ENCODE measurements around the gene LCE7A. TPM values are rescaled to one million over a fixed set of nuclear protein-coding genes. Genes with fewer than 3 reads are reported as not detected.

The LCE7A gene
- polyA plus RNA-seq, 1 donor from 2014 or later, result not detected

DNA sequence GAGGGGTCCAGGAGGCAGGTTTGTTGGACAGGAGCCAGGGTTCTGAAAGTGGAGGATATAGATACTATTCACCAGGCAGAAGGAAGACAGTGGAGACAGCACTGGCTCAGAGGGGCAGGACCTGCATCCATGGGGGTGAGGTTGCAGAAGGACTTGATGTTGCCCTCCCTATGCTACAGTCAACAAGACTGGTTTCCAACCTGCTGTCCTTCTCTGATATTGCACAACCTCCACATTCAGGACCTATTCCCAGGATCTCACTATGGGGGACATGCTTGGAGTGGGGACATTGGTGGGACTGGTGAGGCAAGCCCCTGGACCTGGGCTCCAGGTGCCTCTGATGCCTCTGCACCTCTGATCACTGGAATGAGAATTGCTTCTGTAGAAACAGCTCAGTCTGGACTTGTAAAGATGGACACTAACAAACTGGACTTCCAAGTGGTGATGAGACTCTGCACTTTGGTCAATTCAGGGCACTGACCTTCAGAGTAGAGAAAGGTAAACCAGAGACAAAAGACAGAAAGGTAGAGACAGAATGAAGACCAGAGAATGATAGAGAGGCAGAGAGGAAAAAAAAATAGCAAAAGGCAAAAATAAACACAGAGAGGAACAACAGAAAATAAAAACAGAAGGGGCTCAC lies 19.9 kb downstream of the LCE7A start:
- H3K27me3 ChIP-seq (ENCODE audit: insufficient read depth, low read depth, low read length), result no peaks in the 10 kb centered on the region
- TF ChIP-seq EP300 (conservative IDR thresholded peaks at IDR 0.05; ENCODE audit: poor library complexity, severe bottlenecking) (no peak), POLR2AphosphoS5 (IDR thresholded peaks at IDR 0.05) (no peak), RAD21 (conservative IDR thresholded peaks at IDR 0.05) (no peak), SMC3 (conservative IDR thresholded peaks at IDR 0.05; ENCODE audit: poor library complexity) (no peak), EZH2 (IDR thresholded peaks at IDR 0.05; ENCODE audit: borderline replicate concordance, insufficient read depth, low read length, poor library complexity, severe bottlenecking) (no peak), MXI1 (conservative IDR thresholded peaks at IDR 0.05; ENCODE audit: poor library complexity, severe bottlenecking) (no peak), TAF1 (IDR thresholded peaks at IDR 0.05; ENCODE audit: low read depth) (no peak)
- TF ChIP-seq, protein P1, sequence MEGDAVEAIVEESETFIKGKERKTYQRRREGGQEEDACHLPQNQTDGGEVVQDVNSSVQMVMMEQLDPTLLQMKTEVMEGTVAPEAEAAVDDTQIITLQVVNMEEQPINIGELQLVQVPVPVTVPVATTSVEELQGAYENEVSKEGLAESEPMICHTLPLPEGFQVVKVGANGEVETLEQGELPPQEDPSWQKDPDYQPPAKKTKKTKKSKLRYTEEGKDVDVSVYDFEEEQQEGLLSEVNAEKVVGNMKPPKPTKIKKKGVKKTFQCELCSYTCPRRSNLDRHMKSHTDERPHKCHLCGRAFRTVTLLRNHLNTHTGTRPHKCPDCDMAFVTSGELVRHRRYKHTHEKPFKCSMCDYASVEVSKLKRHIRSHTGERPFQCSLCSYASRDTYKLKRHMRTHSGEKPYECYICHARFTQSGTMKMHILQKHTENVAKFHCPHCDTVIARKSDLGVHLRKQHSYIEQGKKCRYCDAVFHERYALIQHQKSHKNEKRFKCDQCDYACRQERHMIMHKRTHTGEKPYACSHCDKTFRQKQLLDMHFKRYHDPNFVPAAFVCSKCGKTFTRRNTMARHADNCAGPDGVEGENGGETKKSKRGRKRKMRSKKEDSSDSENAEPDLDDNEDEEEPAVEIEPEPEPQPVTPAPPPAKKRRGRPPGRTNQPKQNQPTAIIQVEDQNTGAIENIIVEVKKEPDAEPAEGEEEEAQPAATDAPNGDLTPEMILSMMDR (IDR thresholded peaks at IDR 0.05; ENCODE audit: poor library complexity, severe bottlenecking), result no peak
- TF ChIP-seq, protein P2, sequence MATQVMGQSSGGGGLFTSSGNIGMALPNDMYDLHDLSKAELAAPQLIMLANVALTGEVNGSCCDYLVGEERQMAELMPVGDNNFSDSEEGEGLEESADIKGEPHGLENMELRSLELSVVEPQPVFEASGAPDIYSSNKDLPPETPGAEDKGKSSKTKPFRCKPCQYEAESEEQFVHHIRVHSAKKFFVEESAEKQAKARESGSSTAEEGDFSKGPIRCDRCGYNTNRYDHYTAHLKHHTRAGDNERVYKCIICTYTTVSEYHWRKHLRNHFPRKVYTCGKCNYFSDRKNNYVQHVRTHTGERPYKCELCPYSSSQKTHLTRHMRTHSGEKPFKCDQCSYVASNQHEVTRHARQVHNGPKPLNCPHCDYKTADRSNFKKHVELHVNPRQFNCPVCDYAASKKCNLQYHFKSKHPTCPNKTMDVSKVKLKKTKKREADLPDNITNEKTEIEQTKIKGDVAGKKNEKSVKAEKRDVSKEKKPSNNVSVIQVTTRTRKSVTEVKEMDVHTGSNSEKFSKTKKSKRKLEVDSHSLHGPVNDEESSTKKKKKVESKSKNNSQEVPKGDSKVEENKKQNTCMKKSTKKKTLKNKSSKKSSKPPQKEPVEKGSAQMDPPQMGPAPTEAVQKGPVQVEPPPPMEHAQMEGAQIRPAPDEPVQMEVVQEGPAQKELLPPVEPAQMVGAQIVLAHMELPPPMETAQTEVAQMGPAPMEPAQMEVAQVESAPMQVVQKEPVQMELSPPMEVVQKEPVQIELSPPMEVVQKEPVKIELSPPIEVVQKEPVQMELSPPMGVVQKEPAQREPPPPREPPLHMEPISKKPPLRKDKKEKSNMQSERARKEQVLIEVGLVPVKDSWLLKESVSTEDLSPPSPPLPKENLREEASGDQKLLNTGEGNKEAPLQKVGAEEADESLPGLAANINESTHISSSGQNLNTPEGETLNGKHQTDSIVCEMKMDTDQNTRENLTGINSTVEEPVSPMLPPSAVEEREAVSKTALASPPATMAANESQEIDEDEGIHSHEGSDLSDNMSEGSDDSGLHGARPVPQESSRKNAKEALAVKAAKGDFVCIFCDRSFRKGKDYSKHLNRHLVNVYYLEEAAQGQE (IDR thresholded peaks at IDR 0.05; ENCODE audit: borderline replicate concordance), result no peak
- H3K36me3 ChIP-seq (ENCODE audit: insufficient read depth, low read length), result no peaks in the 10 kb centered on the region
- H2AFZ ChIP-seq (ENCODE audit: low read depth, low read length), result no peak overlapping the region
- no peak overlapping the region for H3K4me3 ChIP-seq (ENCODE audit: low read length)
- no peaks in the 10 kb centered on the region for H3K9me2 ChIP-seq (ENCODE audit: insufficient read depth, low read length)
- H3K9me3 ChIP-seq (ENCODE audit: low read length), result no peaks in the 10 kb centered on the region
- no peak overlapping the region for H3K9ac ChIP-seq (ENCODE audit: low read length)
- H3K4me2 ChIP-seq (ENCODE audit: low read length), result no peak overlapping the region
- no peaks in the 10 kb centered on the region for H3F3A ChIP-seq (ENCODE audit: insufficient read depth, low read length, poor library complexity, severe bottlenecking)
- H4K20me1 ChIP-seq (ENCODE audit: insufficient read depth), result no peaks in the 10 kb centered on the region
- no peak overlapping the region for H3K27ac ChIP-seq (ENCODE audit: low read length)
- no peaks in the 10 kb centered on the region for H3K79me2 ChIP-seq (replicated peaks; ENCODE audit: insufficient read depth, low read length)

DNA sequence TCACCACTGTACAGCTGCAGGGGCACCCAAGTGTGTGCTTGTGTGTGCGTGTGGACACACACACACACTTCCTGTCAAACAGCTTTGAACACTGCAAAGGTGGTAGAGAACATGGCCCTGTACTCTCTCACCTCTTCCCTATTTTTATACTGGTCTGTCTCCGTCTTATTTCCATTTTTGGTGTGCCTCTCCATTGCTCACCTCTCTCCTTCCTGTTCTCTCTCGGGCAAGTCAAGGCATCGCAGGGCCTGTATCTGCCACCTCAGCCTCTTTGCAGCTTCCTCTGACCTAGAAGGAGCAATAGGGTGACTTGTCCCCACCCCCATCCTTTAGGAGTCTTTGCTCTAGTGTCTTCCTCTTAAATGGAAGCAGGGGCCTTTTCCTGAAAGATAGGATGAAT lies 20.5 kb downstream of the LCE7A start:
- Histone ChIP-seq H3K27ac (ENCODE audit: low read length) (no peak overlapping the region), H2AFZ (ENCODE audit: low read depth, low read length) (no peak overlapping the region), H3K27me3 (ENCODE audit: insufficient read depth, low read depth, low read length) (no peaks in the 10 kb centered on the region), H3K9ac (ENCODE audit: low read length) (no peak overlapping the region), H3K4me3 (ENCODE audit: low read length) (no peak overlapping the region), H3K9me2 (ENCODE audit: insufficient read depth, low read length) (no peaks in the 10 kb centered on the region), H3K4me2 (ENCODE audit: low read length) (no peak overlapping the region), H4K20me1 (ENCODE audit: insufficient read depth) (no peaks in the 10 kb centered on the region), H3F3A (ENCODE audit: insufficient read depth, low read length, poor library complexity, severe bottlenecking) (no peaks in the 10 kb centered on the region), H3K9me3 (ENCODE audit: low read length) (no peaks in the 10 kb centered on the region), H3K79me2 (replicated peaks; ENCODE audit: insufficient read depth, low read length) (no peaks in the 10 kb centered on the region), H3K36me3 (ENCODE audit: insufficient read depth, low read length) (no peaks in the 10 kb centered on the region)
- TF ChIP-seq POLR2AphosphoS5 (IDR thresholded peaks at IDR 0.05), result no peak
- TF ChIP-seq EZH2 (IDR thresholded peaks at IDR 0.05; ENCODE audit: borderline replicate concordance, insufficient read depth, low read length, poor library complexity, severe bottlenecking), result no peak
- no peak for TF ChIP-seq EP300 (conservative IDR thresholded peaks at IDR 0.05; ENCODE audit: poor library complexity, severe bottlenecking)
- TF ChIP-seq RAD21 (conservative IDR thresholded peaks at IDR 0.05), result no peak

Measured in neural cell (in vitro differentiated cells).